ENCODE results near the gene LIG1. TPM values are rescaled to one million over a fixed set of nuclear protein-coding genes. Genes with fewer than 3 reads are reported as not detected.

Gene LIG1
- total RNA-seq, 1 experiment from 2014 or later: 115 TPM

DNA sequence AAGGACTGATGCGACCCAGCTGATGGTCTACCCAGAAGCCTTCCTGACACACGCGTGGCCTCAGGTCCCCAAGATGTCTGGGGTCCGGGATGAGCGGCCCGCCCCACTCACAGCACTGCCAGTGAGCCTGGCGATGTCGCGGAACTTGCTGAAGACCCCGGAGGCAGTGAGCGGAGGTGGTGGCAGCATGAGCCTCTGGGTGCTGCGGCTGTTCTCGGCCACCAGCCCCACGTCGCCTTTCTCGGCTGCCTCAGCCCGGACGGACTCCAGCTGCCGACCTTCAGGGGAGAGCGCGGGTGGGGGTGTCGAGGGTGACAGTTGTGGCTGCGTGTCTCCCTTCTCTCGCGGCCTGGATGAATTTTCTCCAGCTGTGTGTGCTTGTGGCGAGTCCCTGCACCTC lies 32.7 kb downstream of the LIG1 start:
- no peak overlapping the region for H3K18ac ChIP-seq (ENCODE audit: insufficient read length, low read depth, low read length)
- H2BK12ac ChIP-seq (ENCODE audit: insufficient read length, low read depth, low read length): no peak overlapping the region
- Mint-ChIP-seq H3K27ac (peak overlapping the region in 1 of 3 experiments; percentile 70; a peak in 2 of 7 replicates), H3K4me3 (no peak overlapping the region), H3K9me3 (no peaks in the 10 kb centered on the region), H3K36me3 (ENCODE audit: insufficient read depth in 1 of 3, low read depth in 3 of 3) (peaks cover 23 to 63% (median 53%) of the 10 kb centered on the region in 3 experiments; a peak in 6 of 7 replicates), H3K4me1 (no peaks in the 10 kb centered on the region), H3K27me3 (ENCODE audit: low read depth) (no peaks in the 10 kb centered on the region; the same call in 1 of the 2 replicates)
- no peak overlapping the region for H2BK120ac ChIP-seq (ENCODE audit: low read depth, low read length, poor library complexity, severe bottlenecking)
- H3K79me1 ChIP-seq (ENCODE audit: insufficient read depth, low read depth, low read length, poor library complexity, severe bottlenecking): no peaks in the 10 kb centered on the region
- H3T11ph ChIP-seq (ENCODE audit: low read length): no peak overlapping the region
- H2BK5ac ChIP-seq (ENCODE audit: insufficient read length, low read length): no peak overlapping the region
- no peak overlapping the region for H3K9ac ChIP-seq (ENCODE audit: extremely low read depth, insufficient read length, low read length)
- no peak overlapping the region for H3K14ac ChIP-seq (ENCODE audit: insufficient read depth, low read length)
- H2AFZ ChIP-seq (ENCODE audit: low read length): no peak overlapping the region
- H4K8ac ChIP-seq (replicated peaks; ENCODE audit: insufficient read length, low read depth, low read length): no peak overlapping the region
- no peaks in the 10 kb centered on the region for H3K9me3 ChIP-seq (ENCODE audit: control insufficient read depth, low read depth, low read length)
- no peaks in the 10 kb centered on the region for H3K23me2 ChIP-seq (ENCODE audit: insufficient read length, low read depth, low read length, poor library complexity, severe bottlenecking)
- no peak overlapping the region for H2AK5ac ChIP-seq (ENCODE audit: insufficient read length, low read length)
- no peaks in the 10 kb centered on the region for H3K4me1 ChIP-seq (ENCODE audit: insufficient read depth, low read length)
- no peaks in the 10 kb centered on the region for H4K20me1 ChIP-seq (ENCODE audit: control insufficient read depth, insufficient read depth, insufficient read length)
- H3K4me2 ChIP-seq (ENCODE audit: insufficient read depth, insufficient read length, low read length): no peak overlapping the region
- H3K4ac ChIP-seq (ENCODE audit: low read depth, low read length): no peak overlapping the region
- no peak overlapping the region for H4K5ac ChIP-seq (ENCODE audit: insufficient read length, low read depth, low read length)
- H2BK20ac ChIP-seq (ENCODE audit: low read depth, low read length, poor library complexity, severe bottlenecking): no peak overlapping the region
- H3K27me3 ChIP-seq (ENCODE audit: insufficient read depth, low read length): no peaks in the 10 kb centered on the region
- WGBS (ENCODE audit: extremely low coverage, insufficient read length, low lambda C conversion rate): no CpG with 5 or more reads among the region's 26 CpGs
- H2BK15ac ChIP-seq (ENCODE audit: low read depth, low read length): no peak overlapping the region
- no peak overlapping the region for H3K56ac ChIP-seq (ENCODE audit: insufficient read length, low read depth, low read length)
- no peak overlapping the region for H3K27ac ChIP-seq (ENCODE audit: insufficient read length, low read depth, low read length)
- no peak overlapping the region for H4K91ac ChIP-seq (ENCODE audit: insufficient read length, low read depth, low read length)
- no peak for DNase-seq
- H3K23ac ChIP-seq (ENCODE audit: insufficient read length, low read depth, low read length): no peak overlapping the region
- TF ChIP-seq, protein P1, sequence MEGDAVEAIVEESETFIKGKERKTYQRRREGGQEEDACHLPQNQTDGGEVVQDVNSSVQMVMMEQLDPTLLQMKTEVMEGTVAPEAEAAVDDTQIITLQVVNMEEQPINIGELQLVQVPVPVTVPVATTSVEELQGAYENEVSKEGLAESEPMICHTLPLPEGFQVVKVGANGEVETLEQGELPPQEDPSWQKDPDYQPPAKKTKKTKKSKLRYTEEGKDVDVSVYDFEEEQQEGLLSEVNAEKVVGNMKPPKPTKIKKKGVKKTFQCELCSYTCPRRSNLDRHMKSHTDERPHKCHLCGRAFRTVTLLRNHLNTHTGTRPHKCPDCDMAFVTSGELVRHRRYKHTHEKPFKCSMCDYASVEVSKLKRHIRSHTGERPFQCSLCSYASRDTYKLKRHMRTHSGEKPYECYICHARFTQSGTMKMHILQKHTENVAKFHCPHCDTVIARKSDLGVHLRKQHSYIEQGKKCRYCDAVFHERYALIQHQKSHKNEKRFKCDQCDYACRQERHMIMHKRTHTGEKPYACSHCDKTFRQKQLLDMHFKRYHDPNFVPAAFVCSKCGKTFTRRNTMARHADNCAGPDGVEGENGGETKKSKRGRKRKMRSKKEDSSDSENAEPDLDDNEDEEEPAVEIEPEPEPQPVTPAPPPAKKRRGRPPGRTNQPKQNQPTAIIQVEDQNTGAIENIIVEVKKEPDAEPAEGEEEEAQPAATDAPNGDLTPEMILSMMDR (conservative IDR thresholded peaks at IDR 0.05): no peak
- H3K79me2 ChIP-seq (ENCODE audit: insufficient read depth, low read length): no peaks in the 10 kb centered on the region

Data from H9 (cell line).